Measurements from ENCODE around the gene ADGRD2. TPM values are rescaled to one million over a fixed set of nuclear protein-coding genes. Genes with fewer than 3 reads are reported as not detected.

The ADGRD2 gene
- polyA plus RNA-seq, 1 donor (not counting 4 experiments of a cell fraction or from before 2014, with no cell fraction given) = not detected

DNA sequence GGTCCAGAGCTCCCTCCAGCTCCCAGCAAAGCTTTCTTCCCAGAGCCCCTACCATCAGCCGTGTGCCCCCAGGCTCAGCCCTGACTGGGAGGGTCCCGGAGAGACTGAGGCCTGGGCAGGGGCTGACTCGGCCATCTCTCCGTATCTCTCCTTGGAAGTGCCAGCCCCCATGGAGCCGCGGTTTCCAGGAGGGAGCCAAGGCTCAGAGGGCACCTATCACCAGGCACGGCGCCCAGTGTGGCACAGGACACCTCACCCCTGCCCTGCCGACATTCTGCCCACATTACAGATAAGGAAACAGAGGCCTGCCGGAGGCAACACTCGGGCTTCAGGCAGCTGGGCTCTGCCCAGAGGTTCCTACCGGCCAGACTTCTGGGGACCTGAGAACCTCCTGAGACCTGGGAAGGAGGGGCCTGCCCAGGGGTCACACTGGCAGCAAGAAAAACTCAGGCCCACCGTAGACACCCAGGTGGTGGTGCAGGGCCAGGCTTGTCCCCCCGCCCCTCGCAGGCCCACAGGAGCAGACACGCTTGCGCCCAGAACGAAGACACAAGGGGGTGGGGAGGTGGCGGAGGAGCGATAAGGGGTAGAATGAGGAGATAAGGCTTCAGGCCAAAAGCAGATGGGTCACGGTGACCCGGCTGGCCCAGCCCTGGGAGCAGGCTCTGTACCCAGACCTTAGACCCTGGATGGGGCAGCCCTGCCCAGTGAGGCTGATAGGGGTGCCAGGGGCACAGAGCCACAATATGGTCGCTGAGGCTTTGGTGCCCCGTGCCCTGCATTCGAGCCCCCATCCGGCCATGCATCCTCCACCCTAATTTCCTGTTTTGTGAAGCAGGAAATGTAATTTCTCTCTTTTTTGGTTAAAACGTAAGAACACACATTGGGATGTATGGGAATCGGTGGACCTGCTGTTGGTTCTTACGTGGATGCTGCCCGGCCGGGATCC, 45.1 kb downstream of the ADGRD2 start:
- TF ChIP-seq, protein P1, sequence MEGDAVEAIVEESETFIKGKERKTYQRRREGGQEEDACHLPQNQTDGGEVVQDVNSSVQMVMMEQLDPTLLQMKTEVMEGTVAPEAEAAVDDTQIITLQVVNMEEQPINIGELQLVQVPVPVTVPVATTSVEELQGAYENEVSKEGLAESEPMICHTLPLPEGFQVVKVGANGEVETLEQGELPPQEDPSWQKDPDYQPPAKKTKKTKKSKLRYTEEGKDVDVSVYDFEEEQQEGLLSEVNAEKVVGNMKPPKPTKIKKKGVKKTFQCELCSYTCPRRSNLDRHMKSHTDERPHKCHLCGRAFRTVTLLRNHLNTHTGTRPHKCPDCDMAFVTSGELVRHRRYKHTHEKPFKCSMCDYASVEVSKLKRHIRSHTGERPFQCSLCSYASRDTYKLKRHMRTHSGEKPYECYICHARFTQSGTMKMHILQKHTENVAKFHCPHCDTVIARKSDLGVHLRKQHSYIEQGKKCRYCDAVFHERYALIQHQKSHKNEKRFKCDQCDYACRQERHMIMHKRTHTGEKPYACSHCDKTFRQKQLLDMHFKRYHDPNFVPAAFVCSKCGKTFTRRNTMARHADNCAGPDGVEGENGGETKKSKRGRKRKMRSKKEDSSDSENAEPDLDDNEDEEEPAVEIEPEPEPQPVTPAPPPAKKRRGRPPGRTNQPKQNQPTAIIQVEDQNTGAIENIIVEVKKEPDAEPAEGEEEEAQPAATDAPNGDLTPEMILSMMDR (optimal IDR thresholded peaks at IDR 0.05 in 1 of 3, IDR thresholded peaks at IDR 0.05 in 1 of 3, conservative IDR thresholded peaks at IDR 0.05 in 1 of 3; ENCODE audit: extremely low read depth in 1 of 3, insufficient read depth in 2 of 3, low read length in 3 of 3) = no peak
- TF ChIP-seq EZH2 (IDR thresholded peaks at IDR 0.05; ENCODE audit: low read length) = no peak
- no peak overlapping the region for H3K27ac ChIP-seq (ENCODE audit: control insufficient read depth, insufficient read depth, low read length)
- no peaks in the 10 kb centered on the region for H4K20me1 ChIP-seq (ENCODE audit: control insufficient read depth, extremely low read depth, insufficient read depth, low read length)
- no peak overlapping the region for H3K9ac ChIP-seq (ENCODE audit: control insufficient read depth, extremely low read depth, insufficient read depth, low read length)
- H3K27me3 ChIP-seq (ENCODE audit: control insufficient read depth, extremely low read depth, insufficient read depth, low read length) = peaks cover 13% of the 10 kb centered on the region
- dilution Hi-C loops (cut with MboI; ENCODE audit: extremely low pct_ligation_motif_present, low sequenced_read_pairs) = no loop called here
- DNase-seq (ENCODE audit: low read depth, low spot score) (no peak), FAIRE-seq (no peak)
- no peaks in the 10 kb centered on the region for H3K36me3 ChIP-seq (ENCODE audit: control insufficient read depth in 2 of 2, extremely low read depth in 1 of 2, insufficient read depth in 2 of 2, low read length in 2 of 2)
- no peak overlapping the region for H3K4me3 ChIP-seq (ENCODE audit: control insufficient read depth in 2 of 3, extremely low read depth in 1 of 3, insufficient read depth in 2 of 3, low read depth in 1 of 3, low read length in 3 of 3)
- no peaks in the 10 kb centered on the region for H3K4me1 ChIP-seq (ENCODE audit: control insufficient read depth, extremely low read depth, insufficient read depth, low read length)
- no peaks in the 10 kb centered on the region for H3K9me3 ChIP-seq (ENCODE audit: control insufficient read depth, low read depth, low read length)
- H3K9me1 ChIP-seq (ENCODE audit: control insufficient read depth, extremely low read depth, insufficient read depth, low read length) = no peaks in the 10 kb centered on the region
- H3K4me2 ChIP-seq (ENCODE audit: control insufficient read depth, extremely low read depth, insufficient read depth, low read depth, low read length) = no peak overlapping the region
- H2AFZ ChIP-seq (ENCODE audit: control insufficient read depth, low read length) = no peak overlapping the region
- H3K79me2 ChIP-seq (ENCODE audit: control insufficient read depth, insufficient read depth, low read length) = no peaks in the 10 kb centered on the region

DNA sequence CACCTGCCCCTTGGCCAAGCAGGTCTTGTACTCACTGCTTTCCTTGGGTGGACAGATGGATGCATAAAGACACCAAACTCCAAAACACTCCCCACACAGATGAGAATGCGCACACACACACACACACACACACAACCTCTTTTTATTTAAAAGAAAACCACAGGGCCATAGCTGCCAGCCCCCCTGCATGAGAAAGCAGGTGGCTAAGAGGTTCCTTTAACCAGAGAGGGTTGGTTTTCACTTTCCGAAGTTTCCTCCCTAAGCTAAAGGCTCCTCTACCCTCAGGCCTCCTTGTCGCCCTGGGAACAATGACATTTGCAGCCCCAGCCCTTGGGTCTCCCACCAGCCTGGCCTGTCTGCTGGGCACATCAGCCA, 45.8 kb downstream of the ADGRD2 start:
- Histone ChIP-seq H3K9me3 (ENCODE audit: control insufficient read depth, low read depth, low read length) (no peaks in the 10 kb centered on the region), H3K79me2 (ENCODE audit: control insufficient read depth, insufficient read depth, low read length) (no peaks in the 10 kb centered on the region), H4K20me1 (ENCODE audit: control insufficient read depth, extremely low read depth, insufficient read depth, low read length) (no peaks in the 10 kb centered on the region), H3K9me1 (ENCODE audit: control insufficient read depth, extremely low read depth, insufficient read depth, low read length) (no peaks in the 10 kb centered on the region), H3K27ac (ENCODE audit: control insufficient read depth, insufficient read depth, low read length) (no peak overlapping the region), H3K36me3 (ENCODE audit: control insufficient read depth in 2 of 2, extremely low read depth in 1 of 2, insufficient read depth in 2 of 2, low read length in 2 of 2) (no peaks in the 10 kb centered on the region), H3K4me3 (ENCODE audit: control insufficient read depth in 2 of 3, extremely low read depth in 1 of 3, insufficient read depth in 2 of 3, low read depth in 1 of 3, low read length in 3 of 3) (no peak overlapping the region), H3K27me3 (ENCODE audit: control insufficient read depth, extremely low read depth, insufficient read depth, low read length) (peaks cover 17% of the 10 kb centered on the region), H3K4me1 (ENCODE audit: control insufficient read depth, extremely low read depth, insufficient read depth, low read length) (no peaks in the 10 kb centered on the region), H3K4me2 (ENCODE audit: control insufficient read depth, extremely low read depth, insufficient read depth, low read depth, low read length) (no peak overlapping the region), H2AFZ (ENCODE audit: control insufficient read depth, low read length) (no peak overlapping the region), H3K9ac (ENCODE audit: control insufficient read depth, extremely low read depth, insufficient read depth, low read length) (no peak overlapping the region)
- no peak for FAIRE-seq
- no peak for TF ChIP-seq EZH2 (IDR thresholded peaks at IDR 0.05; ENCODE audit: low read length)
- TF ChIP-seq, protein P1 (optimal IDR thresholded peaks at IDR 0.05 in 1 of 3, IDR thresholded peaks at IDR 0.05 in 1 of 3, conservative IDR thresholded peaks at IDR 0.05 in 1 of 3; ENCODE audit: extremely low read depth in 1 of 3, insufficient read depth in 2 of 3, low read length in 3 of 3) = no peak
- no peak for DNase-seq (ENCODE audit: low read depth, low spot score)
- dilution Hi-C loops (cut with MboI; ENCODE audit: extremely low pct_ligation_motif_present, low sequenced_read_pairs) = no loop called here

All from keratinocyte (primary cell).